ENCODE measurements around the gene CHST9. TPM values are rescaled to one million over a fixed set of nuclear protein-coding genes. Genes with fewer than 3 reads are reported as not detected.

Gene CHST9
- total and polyA plus RNA-seq, 2 experiments from 2014 or later, result 9.8 to 32.7 TPM

DNA sequence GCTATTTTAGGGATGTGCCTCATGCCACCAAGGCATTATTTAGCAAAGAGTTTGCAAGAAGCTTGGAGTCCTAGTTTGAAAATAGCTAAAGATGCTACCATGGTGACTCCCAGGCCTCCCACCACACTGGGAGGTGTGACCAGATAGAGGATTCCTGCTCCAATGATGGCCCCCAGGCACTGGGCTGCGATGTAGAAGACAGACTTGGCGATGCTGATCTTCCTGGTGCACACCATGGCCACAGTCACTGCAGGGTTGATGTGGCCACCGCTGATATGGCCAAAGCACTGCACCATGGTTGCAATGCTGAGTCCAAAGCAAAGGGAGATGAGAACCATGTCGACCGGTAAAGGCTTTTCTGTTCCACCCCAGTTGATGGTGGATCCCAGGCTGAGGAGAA, 323.0 kb downstream of the CHST9 start:
- H4K20me1 ChIP-seq (ENCODE audit: insufficient read depth, poor library complexity, severe bottlenecking), result no peaks in the 10 kb centered on the region
- H2AFZ ChIP-seq, result no peak overlapping the region
- no peak overlapping the region for H3K27ac ChIP-seq
- H3K27me3 ChIP-seq, result peaks cover 16% of the 10 kb centered on the region
- H3K79me2 ChIP-seq, result no peaks in the 10 kb centered on the region
- no peak overlapping the region for H3K4me3 ChIP-seq
- H3K4me1 ChIP-seq (ENCODE audit: insufficient read depth), result peaks cover 4% of the 10 kb centered on the region
- H3K4me2 ChIP-seq, result no peak overlapping the region
- no peaks in the 10 kb centered on the region for H3K36me3 ChIP-seq (replicated peaks; ENCODE audit: insufficient read depth, low read depth)
- TF ChIP-seq, protein P1, sequence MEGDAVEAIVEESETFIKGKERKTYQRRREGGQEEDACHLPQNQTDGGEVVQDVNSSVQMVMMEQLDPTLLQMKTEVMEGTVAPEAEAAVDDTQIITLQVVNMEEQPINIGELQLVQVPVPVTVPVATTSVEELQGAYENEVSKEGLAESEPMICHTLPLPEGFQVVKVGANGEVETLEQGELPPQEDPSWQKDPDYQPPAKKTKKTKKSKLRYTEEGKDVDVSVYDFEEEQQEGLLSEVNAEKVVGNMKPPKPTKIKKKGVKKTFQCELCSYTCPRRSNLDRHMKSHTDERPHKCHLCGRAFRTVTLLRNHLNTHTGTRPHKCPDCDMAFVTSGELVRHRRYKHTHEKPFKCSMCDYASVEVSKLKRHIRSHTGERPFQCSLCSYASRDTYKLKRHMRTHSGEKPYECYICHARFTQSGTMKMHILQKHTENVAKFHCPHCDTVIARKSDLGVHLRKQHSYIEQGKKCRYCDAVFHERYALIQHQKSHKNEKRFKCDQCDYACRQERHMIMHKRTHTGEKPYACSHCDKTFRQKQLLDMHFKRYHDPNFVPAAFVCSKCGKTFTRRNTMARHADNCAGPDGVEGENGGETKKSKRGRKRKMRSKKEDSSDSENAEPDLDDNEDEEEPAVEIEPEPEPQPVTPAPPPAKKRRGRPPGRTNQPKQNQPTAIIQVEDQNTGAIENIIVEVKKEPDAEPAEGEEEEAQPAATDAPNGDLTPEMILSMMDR (IDR thresholded peaks at IDR 0.05; ENCODE audit: poor library complexity), result no peak
- no peak for TF ChIP-seq EZH2phosphoT487 (IDR thresholded peaks at IDR 0.05; ENCODE audit: low read depth, severe bottlenecking, unreplicated experiment)
- no peak for TF ChIP-seq EZH2 (IDR thresholded peaks at IDR 0.05; ENCODE audit: borderline replicate concordance)
- no peak for DNase-seq (ENCODE audit: low spot score)
- H3K9me2 ChIP-seq (replicated peaks; ENCODE audit: insufficient read depth), result no peaks in the 10 kb centered on the region
- 96% methylated on average over 5 of the region's 5 CpGs for WGBS (ENCODE audit: low lambda C conversion rate, missing lambda C conversion rate)
- no peaks in the 10 kb centered on the region for H3K9me3 ChIP-seq (ENCODE audit: low read depth)

Data from hepatocyte (in vitro differentiated cells).